Suppressor macrophage treated with lipopolysaccharide for 1 hour (primary cell): ENCODE measurements around the gene ATP13A4.
A peak's percentile ranks its signal among the peaks of the same experiment; 100 is the strongest.
"Not testable (repeated sequence)": the region's sequence is repeated elsewhere in the genome, so short reads cannot be mapped to it uniquely, and the experiment has no call there.

Experiments
- DNase-seq, 3 donors: peaks; one replicate each; pipeline ENCODE4 v3.0.0-alpha.2; 2020 to 2022

ATP13A4 gene

DNA sequence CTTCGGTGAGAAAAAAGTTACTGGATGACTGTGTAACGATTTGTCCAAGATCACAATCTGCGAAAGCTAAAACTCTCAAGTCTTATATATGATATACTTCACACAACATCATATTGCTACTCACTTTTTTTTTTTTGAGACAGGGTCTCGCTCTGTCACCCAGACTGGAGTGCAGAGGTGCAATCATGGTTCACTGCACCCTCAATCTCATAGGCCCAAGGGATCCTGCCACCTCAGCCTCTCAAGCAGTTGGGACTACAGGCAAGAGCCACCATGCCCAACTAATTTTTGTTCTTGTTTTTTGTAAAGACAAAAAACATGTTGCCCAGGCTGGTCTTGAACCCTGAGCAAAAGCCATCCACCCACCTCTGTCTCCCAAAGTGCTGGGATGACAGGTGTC lies 5.4 kb upstream of the ATP13A4 start:
- no peak for DNase-seq

DNA sequence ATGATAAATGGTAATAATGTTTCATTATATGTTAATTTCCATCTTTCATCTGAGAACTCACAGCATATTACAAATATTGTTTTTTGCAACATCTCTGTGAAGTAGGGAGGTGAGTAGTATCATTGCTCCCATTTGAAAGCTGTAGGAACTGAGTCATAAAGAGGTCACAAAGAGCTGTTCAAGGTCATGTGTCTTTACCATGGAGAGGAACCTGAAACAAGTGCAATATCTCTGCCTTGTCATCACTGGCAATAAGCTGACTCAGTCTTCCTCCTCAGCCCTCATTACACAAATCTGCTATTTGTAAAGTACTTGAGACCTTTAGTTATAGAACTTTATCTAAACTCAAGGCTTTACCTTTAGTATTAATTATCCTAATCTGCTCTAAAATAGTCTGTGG lies 4.4 kb upstream of the ATP13A4 start:
- DNase-seq: peak; percentile 7 to 42 (median 31)

DNA sequence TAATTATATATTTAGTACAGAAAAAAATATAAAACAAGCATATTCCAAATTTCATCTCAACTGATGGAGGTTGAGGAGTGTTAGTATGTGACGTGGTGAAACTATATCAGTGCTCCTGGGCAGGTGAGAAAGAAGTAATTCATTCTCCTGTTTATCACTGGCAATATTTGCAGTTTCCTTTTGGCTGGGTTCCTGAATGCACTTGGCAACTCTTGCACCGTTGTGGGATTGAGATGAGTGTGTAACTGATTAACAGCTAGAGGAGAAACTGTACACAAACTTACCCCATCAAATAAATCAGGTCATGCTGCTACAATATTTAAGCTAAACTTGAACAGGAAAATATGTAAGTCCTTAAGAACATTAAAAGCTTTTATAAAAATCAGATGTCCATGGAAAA lies 2.1 kb upstream of the ATP13A4 start:
- no peak for DNase-seq

DNA sequence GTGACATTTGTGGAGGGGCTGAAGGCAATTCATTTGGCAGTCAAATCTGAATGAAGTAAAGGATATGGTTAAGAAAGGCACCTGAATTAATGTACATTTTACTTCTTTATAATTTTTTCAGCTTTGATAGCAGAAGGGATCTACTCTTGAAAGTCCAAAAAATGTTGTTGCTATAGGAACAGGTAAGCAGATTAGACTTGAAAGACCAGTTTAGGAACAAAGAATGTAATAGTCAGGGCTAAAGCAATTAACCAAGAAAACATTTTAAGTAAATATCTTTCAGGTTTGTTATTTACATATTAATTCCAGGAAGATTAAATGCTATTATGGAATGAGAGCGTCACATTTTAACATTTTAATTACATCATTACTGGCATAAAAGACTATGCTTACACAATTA lies 1.1 kb downstream of the ATP13A4 start:
- no peak for DNase-seq

DNA sequence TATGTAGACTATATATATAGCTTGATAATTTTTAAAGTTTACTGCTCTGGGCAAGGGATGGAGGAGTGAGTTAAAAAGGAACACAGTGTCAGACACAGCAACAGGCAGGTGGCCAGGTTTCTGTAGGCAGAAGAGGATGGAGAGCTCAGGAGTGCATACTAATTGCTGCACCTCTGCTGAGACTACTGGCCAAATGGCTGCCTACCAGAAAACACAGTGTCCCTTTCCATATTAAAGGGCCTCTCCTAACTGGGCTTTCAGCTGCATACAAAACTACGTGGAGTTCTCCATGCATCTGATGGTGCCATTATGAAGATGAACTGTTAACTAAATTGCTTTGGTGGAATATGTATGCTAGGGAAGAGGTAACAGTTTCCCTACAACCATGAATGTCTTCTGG lies 1.8 kb downstream of the ATP13A4 start:
- no peak for DNase-seq

DNA sequence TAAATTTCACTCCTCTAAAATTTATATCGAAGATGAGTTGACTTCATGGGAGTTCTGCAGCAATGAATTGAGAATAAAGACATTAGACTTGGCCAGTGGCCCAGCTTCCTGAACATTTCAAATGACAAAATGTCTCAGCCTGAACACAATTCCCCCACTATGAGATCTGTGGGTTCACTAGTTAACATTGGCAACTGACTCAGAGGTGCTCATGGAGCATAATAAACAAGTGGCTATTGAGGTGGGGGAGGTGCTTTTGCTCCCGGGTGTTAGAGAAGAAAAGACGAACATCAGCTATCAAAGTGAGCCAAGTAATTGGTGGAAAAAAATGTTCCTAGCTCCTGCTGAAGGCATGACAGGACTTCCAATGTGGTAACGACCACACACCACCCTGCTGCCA lies 6.3 kb downstream of the ATP13A4 start:
- no peak for DNase-seq

DNA sequence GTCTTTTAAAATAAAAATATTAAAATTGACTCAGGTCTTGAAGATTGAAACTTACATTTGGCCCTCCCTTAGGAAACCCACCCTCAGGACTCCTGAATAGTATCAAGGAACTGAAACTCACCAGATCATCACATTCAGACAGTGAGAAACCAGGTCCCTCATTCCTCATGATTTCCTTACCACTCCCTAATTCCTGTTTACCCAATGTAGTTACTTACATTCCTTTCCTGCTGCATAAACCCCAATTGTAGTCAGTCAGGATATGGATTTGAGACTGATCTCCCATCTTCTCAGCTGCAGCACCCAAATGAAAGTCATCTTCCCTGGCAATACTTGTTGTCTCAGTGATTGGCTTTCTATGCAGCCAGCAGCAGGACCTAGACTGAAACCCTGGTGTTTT lies 8.6 kb downstream of the ATP13A4 start:
- DNase-seq: no peak

DNA sequence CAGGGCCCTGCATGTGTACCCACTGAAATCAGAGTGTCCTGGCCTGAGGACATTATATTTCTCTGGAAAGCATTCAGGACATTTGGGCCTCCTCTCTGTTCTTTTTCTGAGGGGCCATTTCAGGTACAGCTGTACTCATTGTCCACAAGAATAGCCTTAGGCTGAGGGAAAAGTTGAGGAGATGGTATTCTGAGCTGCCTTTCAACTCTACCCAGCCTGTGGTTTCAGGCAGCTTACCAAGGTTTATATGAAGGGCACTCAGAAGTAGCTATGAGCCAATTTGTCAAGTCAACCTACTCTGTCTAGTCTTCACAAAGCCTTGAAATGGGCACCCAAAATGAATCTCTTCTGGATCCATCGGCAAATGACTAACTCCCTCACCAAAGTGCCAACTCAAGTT lies 9.4 kb downstream of the ATP13A4 start:
- DNase-seq: no peak

DNA sequence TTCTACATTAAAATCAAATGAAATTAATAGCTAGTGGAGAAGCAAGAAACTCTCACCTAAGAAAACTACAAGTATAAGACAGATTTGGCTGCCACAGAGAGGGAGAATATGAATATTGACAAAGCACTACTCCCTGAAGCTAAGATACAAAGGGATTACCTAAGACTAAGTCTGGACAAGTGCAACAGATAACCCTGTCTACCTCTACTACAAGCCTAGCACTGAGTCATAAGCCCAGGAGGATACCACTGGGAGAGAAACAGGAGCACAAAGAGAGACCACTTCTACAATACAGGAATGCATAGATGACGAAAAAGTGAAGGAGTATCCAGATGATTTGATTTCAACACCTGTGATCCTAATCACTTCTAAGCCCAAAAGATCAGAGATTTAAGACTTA lies 10.4 kb downstream of the ATP13A4 start:
- DNase-seq: no peak

DNA sequence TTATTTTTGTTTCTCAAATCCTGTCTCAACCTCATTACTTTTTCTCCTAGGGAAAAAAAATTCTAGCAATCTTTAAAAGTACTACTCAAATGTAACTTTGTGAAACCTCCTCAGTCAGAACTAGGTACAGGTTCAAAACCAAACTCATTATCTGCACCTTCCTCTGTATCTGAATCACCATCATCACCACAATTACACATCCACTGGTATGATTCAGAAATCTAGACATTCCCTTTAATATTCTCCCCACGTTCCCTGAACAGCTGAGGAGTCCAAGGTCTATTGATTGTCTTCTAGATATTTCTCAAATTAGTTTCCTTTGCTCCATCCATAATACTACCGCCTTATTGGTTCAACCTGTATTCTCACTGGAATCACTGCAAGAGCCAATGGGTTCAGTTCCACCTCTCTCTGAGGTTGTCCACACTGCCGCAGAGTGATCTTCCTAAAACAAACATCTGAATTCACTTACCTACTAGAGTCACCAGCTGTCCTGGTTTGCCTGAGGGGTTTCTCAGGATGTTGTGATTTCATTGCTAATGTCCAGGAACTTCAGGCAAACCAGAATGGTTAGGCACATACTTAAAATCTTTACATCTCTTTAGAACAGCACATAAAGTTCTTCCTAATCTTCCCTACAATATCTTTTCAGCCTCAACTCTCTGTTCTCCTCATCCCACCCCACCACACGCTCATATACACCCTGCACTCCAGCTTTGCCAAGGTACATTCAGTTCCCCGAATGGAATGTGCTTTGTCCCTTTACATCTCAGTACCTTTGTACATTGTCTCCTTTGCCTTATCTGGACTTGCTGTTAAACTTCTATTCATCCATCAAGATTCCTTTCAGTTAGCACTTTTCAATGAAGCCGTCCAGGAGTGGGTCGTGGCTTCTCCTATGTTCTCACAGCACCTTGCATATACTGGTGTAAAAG lies 24.2 kb downstream of the ATP13A4 start:
- DNase-seq: no peak

DNA sequence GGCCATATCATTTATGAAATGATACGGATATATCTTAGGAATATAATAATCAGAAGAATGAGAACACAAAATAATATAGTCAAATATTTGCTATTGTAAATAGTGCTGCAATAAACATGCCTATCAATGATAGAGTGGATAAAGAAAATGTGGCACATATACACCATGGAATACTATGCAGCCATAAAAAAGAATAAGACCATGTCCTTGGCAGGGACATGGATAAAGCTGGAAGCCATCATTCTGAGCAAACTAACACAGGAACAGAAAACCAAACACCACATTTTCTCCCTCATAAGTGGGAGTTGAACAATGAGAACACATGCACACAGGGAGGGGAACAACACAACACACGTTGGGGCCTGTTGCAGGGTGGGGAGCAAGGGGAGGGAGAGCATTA lies 28.6 kb downstream of the ATP13A4 start:
- DNase-seq: not testable (repeated sequence)

DNA sequence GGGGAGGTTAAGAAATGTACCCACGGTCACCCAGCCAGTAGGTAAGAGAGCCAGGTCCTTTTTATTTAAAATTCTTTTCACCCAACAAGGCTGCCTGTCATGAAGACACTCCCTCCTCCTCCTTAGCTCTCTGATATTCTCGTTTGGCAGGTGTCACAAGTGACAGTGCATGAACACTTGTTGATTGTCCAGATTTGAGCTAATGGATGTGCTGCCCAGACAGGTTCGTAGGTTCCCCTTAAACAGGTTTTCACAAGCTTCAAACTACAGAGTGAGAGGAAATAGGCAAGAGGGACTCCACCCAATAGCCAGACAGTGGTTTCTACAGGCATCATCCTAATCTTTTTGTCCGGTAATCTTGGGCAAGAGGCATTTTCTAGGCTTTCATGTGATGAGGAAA lies 32.2 kb downstream of the ATP13A4 start:
- DNase-seq: no peak

DNA sequence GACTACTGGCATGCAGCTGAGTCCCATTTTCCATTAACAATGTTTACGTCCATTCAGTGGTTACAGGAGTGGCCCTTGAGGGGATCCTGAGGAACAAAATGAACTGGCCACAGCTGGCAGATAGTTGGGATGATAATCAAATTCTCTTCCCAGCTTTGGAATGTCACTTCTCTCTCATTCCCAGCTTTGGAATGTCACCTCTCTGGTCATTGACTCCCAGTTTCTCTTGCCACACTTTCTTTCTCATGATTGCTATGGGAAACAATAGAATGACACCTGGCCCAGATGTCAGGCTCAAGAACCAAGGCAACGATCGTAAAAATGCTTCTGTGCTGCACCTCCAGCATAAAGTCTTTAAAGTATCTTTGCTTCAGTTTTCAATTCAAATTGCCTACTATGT lies 34.0 kb downstream of the ATP13A4 start:
- no peak for DNase-seq

DNA sequence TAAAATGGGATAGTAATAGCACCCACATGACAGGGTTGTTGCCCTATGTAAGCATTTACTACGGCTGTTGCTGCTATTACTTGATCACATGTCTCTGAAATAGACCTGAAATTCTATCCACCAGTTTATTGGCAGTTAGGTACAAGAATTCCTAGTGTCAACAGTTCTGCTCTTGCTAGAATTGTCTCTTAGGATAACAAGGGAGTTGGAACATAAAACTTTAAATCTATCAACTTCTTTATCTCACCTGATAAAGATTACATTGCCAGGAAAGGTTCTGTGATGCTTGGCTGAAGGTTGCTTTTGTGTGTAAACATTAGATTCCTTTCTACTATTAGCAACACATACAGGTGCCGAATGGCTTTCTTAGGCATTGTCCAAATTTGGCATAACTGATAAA lies 38.7 kb downstream of the ATP13A4 start:
- no peak for DNase-seq

DNA sequence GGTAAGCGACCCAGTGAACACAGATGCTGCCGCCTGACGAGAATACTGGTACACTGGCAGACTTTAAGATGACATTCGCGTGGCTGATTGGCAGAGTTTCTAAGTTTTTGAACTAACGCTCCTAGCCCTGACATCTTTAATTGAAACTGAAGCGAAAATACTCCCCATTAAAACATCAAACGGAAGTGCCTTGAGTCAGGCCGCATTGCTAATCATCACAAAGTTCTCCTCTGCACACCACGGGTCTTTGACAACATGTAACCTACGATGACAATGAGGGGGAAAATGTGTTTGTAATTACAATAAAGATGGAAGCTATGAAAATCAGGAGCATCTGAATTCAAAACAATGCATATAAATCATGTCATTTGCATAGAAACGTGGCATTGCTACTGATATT lies 44.5 kb downstream of the ATP13A4 start:
- DNase-seq: no peak

DNA sequence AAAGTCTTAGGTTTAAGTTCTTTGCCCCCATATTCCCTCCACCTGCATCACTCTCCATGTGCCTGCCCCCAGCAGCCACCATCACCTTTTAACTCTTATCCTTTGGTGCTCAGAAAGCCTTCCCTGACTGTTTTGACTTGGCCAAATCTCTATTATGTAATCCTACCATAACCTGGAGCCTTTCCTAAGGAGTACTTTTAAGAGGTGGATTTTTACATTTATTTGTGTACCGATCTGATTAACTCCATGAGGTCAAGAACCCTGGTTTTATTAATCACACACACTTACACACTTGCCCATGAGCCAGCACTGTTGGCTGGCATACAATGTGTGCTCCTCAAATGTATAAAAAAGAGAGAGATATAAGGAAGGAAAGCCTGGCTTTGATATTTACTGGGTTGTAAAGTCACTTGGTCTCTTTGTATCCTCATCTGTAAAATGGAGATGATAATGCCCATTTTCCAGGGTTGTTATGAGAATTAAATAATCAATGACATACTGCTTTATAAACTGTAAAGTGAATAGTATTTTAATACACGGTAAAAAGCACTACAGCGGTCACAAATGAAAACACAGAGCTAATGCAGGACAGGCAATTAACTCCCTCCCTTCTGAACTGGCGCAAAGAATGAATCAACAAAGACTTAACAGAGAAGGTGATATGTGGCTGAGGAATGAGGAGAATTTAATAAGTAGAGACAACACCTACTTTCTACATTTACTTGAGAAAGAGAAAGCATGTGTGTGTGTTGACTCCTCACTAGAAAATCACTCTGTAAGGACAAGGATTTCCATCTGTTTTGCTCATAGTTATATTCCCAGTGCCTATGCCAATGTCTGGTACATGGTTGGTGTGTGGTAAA lies 45.4 kb downstream of the ATP13A4 start:
- no peak for DNase-seq

DNA sequence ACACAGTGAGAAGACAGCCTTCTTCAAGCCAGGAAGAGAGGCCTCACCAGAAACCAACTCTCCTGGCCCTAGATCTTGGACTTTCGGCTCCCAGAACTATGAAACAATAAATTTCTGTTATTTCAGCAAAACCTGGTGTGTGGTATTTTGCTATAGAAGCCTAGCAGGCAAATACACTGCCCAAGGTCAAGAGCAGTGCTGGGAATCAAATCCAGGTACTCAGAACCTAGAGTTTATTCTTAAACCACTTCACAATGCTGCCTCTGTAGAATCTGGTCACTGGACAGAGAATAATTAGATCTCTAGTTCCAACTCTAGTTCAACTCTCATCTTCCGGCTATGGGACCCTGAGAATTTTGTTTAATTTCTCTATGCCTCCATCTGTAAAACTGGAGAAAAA lies 46.6 kb downstream of the ATP13A4 start:
- no peak for DNase-seq

DNA sequence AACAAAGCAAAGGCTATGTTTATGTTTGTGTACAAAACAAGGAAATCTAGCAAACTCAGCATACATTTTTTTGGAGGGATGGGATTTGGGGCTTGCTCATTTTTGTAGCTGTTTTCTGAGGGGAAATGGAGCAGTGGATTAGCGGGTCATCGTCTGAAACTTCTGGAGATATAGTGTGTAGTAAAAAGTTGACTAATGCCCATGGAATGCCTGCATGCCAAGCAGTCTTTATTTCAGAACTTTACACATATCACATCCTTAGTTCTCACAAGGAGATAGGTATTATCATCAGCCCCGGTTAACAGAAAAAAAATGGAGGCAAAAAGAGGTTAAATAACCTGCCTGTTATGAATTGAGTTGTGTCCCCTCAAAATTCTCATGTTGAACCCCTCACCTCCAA lies 47.1 kb downstream of the ATP13A4 start:
- no peak for DNase-seq

DNA sequence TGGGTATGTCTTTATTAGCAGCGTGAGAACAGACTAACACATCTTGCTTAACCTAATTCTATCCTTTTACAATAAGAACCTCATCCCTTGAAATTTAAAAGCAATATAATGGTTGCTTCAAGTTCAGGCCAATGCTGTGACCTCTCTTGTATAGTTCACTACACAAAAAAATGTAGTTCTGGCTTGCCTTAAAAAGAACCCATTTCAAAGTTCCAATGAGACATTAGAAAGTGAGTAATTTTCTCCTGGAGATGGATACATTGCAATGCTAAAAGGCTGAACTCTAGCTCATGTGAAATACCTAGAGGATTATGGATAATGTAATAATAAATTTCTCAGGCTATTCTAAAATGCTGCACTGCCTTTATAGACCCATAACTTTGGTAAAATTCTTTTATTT lies 47.8 kb downstream of the ATP13A4 start:
- DNase-seq: no peak

DNA sequence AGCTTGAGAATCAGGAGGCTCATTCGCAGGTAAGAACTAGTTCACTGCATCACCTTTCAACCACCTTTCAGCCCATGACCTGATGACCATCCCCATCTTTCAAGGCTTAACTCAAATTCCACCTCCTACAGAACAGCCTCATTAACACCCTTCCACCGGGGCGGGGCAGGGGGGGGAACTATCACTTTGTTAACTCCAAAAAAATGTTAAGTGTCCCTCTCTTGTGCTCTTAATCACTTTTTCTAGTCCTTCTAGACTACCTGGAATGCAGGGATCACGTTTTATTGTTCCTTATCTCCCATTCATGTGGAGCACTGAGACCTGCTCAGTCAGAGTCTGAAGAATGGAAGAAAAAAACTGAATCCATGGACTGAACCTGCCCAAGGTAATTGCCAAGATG lies 51.8 kb downstream of the ATP13A4 start:
- DNase-seq: no peak

DNA sequence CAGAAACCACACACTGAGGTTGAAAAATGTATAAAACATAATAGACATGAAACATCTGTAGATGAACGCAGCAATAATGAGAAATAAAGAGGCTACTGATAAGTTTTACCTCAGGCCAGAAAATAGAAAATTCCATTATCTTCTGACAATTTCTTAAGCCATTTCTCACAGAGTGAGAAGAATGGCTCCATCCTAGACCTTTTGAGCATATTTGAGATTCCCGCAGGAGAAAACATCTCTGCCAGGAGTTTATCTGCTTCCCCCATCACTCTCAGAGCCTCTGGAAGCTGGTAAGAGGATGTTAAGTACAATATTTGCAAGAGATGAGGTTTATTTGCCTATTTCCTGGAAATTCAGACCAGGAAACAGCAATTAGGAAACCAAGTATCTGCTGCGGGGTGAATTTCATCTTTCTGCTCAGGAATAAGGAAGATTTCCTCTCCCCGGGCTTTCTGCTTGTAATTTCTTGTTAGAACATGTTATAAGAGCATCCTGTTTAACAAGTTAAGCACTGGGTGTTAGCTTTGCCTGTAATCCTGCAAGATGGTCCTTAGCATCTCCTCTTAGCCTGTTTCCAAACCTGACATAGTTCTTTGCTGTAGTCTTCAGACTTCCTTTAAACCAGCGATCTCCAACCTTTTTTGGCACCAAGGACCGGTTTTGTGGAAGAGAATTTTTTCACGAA lies 54.8 kb downstream of the ATP13A4 start:
- DNase-seq: no peak

DNA sequence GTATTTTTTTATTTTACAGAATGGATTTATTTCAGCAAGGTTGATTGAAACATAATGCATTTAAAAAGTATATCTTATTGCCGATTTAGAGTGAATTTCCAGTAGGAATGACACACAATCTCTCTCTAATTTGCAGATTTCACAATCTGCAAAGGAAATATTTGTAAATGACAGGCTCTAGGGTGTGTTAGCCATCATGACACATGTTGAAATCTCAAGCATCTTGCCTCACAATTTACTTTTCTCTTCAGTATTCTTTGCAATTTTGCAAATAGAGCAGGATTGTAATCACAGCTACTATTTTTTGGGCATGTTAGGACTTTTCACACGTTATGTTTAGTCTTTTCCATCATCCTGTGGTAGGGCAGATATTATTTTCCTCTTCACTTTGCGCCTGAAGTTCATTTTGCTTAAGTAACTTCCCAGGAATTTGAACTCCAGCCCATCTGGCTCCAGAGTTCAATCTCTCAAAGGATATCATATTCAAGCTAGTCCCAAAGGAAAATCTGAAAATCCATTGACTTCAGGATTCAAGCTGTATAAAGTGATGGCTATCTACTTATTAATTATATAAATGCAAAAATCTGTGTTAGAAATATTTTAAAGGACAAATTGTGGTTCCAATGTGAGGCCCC lies 55.4 kb downstream of the ATP13A4 start:
- DNase-seq: peak in 2 of 3 donors; percentile 20 to 32

DNA sequence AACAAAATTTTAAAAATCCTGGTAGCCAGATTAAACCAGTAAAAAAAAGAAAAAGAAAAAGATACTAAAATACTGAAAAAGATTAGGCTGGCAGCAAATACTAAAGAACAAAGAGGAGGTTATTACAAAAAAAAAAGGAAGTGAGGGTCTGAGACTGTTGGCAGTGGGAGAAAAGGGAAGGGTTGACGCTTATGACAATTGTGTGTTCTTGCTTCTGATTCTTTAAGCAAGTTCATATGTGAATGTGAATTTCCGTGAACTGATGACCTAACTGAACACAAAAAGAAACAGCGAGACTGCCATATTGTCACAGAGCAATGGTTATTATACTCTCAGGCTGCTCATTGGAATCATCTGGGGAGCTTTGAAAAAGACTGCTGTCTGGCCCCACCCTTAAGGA lies 56.5 kb downstream of the ATP13A4 start:
- DNase-seq: peak; percentile 42 to 54 (median 53)
